Muscle layer of duodenum (tissue), 2 donors: Measurements from ENCODE around the gene ATP9B.
A peak's percentile ranks its signal among the peaks of the same experiment; 100 is the strongest.

Source experiments
- H3K27ac ChIP-seq: one replicate; pipeline ENCODE4 v1.7.0; 2013; ENCODE audit warnings: mild to moderate bottlenecking, low read length
- H3K27me3 ChIP-seq: one replicate; pipeline ENCODE4 v1.7.0; 2013; ENCODE audit warnings: low read depth, mild to moderate bottlenecking, control low read depth, low read length
- H3K36me3 ChIP-seq, 2 donors: one replicate each; pipeline ENCODE4 v1.7.0; 2013; ENCODE audit warnings: low read length in 2 of 2, control low read depth in 1 of 2, mild to moderate bottlenecking in 1 of 2; ENCODE audit not compliant: insufficient read depth in 2 of 2, control insufficient read depth in 1 of 2
- H3K4me1 ChIP-seq, 2 donors: one replicate each; pipeline ENCODE4 v1.7.0; 2013; ENCODE audit warnings: low read length in 2 of 2, mild to moderate bottlenecking in 2 of 2, control low read depth in 1 of 2, moderate library complexity in 1 of 2; ENCODE audit not compliant: insufficient read depth in 2 of 2, control insufficient read depth in 1 of 2
- H3K4me3 ChIP-seq, 2 donors: one replicate each; pipeline ENCODE4 v1.7.0; 2013; ENCODE audit warnings: low read length in 2 of 2, low read depth in 1 of 2, mild to moderate bottlenecking in 1 of 2
- H3K9me3 ChIP-seq, 2 donors: one replicate each; pipeline ENCODE4 v1.7.0; 2013; ENCODE audit warnings: low read length in 2 of 2, control low read depth in 1 of 2, mild to moderate bottlenecking in 1 of 2; ENCODE audit not compliant: control insufficient read depth in 1 of 2
- donor health status: healthy.

Gene ATP9B

GRCh38 chr18:79422022-79422782, 353.0 kb downstream of the ATP9B start:
- H3K36me3 ChIP-seq: peaks cover 0 to 4% of the 10 kb centered on the region in 2 donors
- H3K9me3 ChIP-seq: no peaks in the 10 kb centered on the region
- peaks cover 0 to 32% of the 10 kb centered on the region in 2 donors for H3K4me1 ChIP-seq
- H3K27ac ChIP-seq: no peak overlapping the region
- no peak overlapping the region for H3K4me3 ChIP-seq
- no peaks in the 10 kb centered on the region for H3K27me3 ChIP-seq

GRCh38 chr18:79422783-79423165, 353.6 kb downstream of the ATP9B start:
- Histone ChIP-seq H3K4me3 (no peak overlapping the region), H3K4me1 (peaks cover 0 to 34% of the 10 kb centered on the region in 2 donors), H3K9me3 (no peaks in the 10 kb centered on the region), H3K27ac (no peak overlapping the region), H3K36me3 (peaks cover 0 to 4% of the 10 kb centered on the region in 2 donors), H3K27me3 (no peaks in the 10 kb centered on the region)

- H3K9me3 ChIP-seq: no peaks in the 10 kb centered on the region
- no peak overlapping the region for H3K4me3 ChIP-seq
- H3K36me3 ChIP-seq: peaks cover 0 to 4% of the 10 kb centered on the region in 2 donors
- H3K27me3 ChIP-seq: no peaks in the 10 kb centered on the region
- H3K27ac ChIP-seq: no peak overlapping the region
- H3K4me1 ChIP-seq: peaks cover 0 to 34% of the 10 kb centered on the region in 2 donors
Observed at GRCh38 chr18:79423211-79424007, 354.2 kb downstream of the ATP9B start.

GRCh38 chr18:79424008-79424565, 354.9 kb downstream of the ATP9B start:
- Histone ChIP-seq H3K4me1 (peaks cover 0 to 34% of the 10 kb centered on the region in 2 donors), H3K4me3 (no peak overlapping the region), H3K27ac (no peak overlapping the region)

GRCh38 chr18:79424880-79425568, 355.8 kb downstream of the ATP9B start:
- Histone ChIP-seq H3K27ac (no peak overlapping the region), H3K4me3 (no peak overlapping the region), H3K9me3 (no peaks in the 10 kb centered on the region), H3K4me1 (peaks cover 0 to 34% of the 10 kb centered on the region in 2 donors), H3K27me3 (no peaks in the 10 kb centered on the region), H3K36me3 (peaks cover 0 to 4% of the 10 kb centered on the region in 2 donors)

More at GRCh38 chr18:79424008-79424565, 354.9 kb downstream of the ATP9B start:
- Histone ChIP-seq H3K9me3 (no peaks in the 10 kb centered on the region), H3K36me3 (peaks cover 0 to 4% of the 10 kb centered on the region in 2 donors), H3K27me3 (no peaks in the 10 kb centered on the region)

GRCh38 chr18:79425569-79425886, 356.3 kb downstream of the ATP9B start:
- Histone ChIP-seq H3K36me3 (peaks cover 0 to 2% of the 10 kb centered on the region in 2 donors), H3K9me3 (no peaks in the 10 kb centered on the region), H3K27ac (no peak overlapping the region), H3K4me3 (no peak overlapping the region), H3K4me1 (peaks cover 0 to 34% of the 10 kb centered on the region in 2 donors), H3K27me3 (no peaks in the 10 kb centered on the region)

GRCh38 chr18:79426376-79427300, 357.4 kb downstream of the ATP9B start:
- H3K4me3 ChIP-seq: peak overlapping the region in 1 of 2 donors; percentile 17
- H3K4me1 ChIP-seq: peaks cover 0 to 27% of the 10 kb centered on the region in 2 donors
- no peak overlapping the region for H3K27ac ChIP-seq
- H3K27me3 ChIP-seq: no peaks in the 10 kb centered on the region
- no peaks in the 10 kb centered on the region for H3K36me3 ChIP-seq
- no peaks in the 10 kb centered on the region for H3K9me3 ChIP-seq

GRCh38 chr18:79427368-79428225, 358.4 kb downstream of the ATP9B start:
- no peaks in the 10 kb centered on the region for H3K9me3 ChIP-seq
- H3K27me3 ChIP-seq: no peaks in the 10 kb centered on the region
- H3K4me1 ChIP-seq: peaks cover 0 to 26% of the 10 kb centered on the region in 2 donors
- no peaks in the 10 kb centered on the region for H3K36me3 ChIP-seq
- H3K4me3 ChIP-seq: no peak overlapping the region
- no peak overlapping the region for H3K27ac ChIP-seq
